H9 (cell line): ENCODE measurements around the gene NPAS2. TPM values are rescaled to one million over a fixed set of nuclear protein-coding genes. Genes with fewer than 3 reads are reported as not detected.

ENCODE experiments used
- DNase-seq: peaks from one replicate; pipeline ENCODE4 v3.0.0-alpha.2; 2017
- H2AFZ ChIP-seq: one replicate; pipeline ENCODE4 v1.6.1; 2013; ENCODE audit warnings: mild to moderate bottlenecking, low read length, control low read depth, moderate library complexity
- H2AK5ac ChIP-seq: 2 replicates; pipeline ENCODE4 v1.6.1; 2013; ENCODE audit warnings: low read length, control low read depth, mixed read lengths; ENCODE audit not compliant: insufficient read length
- H2BK120ac ChIP-seq: one replicate; pipeline ENCODE4 v1.6.1; 2013; ENCODE audit warnings: low read depth, mild to moderate bottlenecking, low read length, control low read depth, inconsistent platforms; ENCODE audit not compliant: poor library complexity, severe bottlenecking
- H2BK12ac ChIP-seq: 2 replicates; pipeline ENCODE4 v1.6.1; 2013; ENCODE audit warnings: low read length, control low read depth, mixed read lengths, low read depth; ENCODE audit not compliant: insufficient read length
- H2BK15ac ChIP-seq: 2 replicates; pipeline ENCODE4 v1.6.1; 2013; ENCODE audit warnings: low read depth, low read length, control low read depth
- H2BK20ac ChIP-seq: one replicate; pipeline ENCODE4 v1.6.1; 2013; ENCODE audit warnings: low read depth, mild to moderate bottlenecking, low read length, control low read depth, inconsistent platforms; ENCODE audit not compliant: poor library complexity, severe bottlenecking
- H2BK5ac ChIP-seq: 2 replicates; pipeline ENCODE4 v1.6.1; 2013; ENCODE audit warnings: low read length, control low read depth, mixed read lengths; ENCODE audit not compliant: insufficient read length
- H3K14ac ChIP-seq: 2 replicates; pipeline ENCODE4 v1.6.1; 2013; ENCODE audit warnings: low read length, control low read depth; ENCODE audit not compliant: insufficient read depth
- H3K18ac ChIP-seq: 2 replicates; pipeline ENCODE4 v1.6.1; 2013; ENCODE audit warnings: low read depth, mild to moderate bottlenecking, mixed read lengths, low read length, control low read depth; ENCODE audit not compliant: insufficient read length
- H3K23ac ChIP-seq: 2 replicates; pipeline ENCODE4 v1.6.1; 2013; ENCODE audit warnings: low read length, control low read depth, mixed read lengths, low read depth; ENCODE audit not compliant: insufficient read length
- H3K23me2 ChIP-seq: 2 replicates; pipeline ENCODE4 v1.6.1; 2013; ENCODE audit warnings: low read depth, mild to moderate bottlenecking, mixed read lengths, low read length, control low read depth; ENCODE audit not compliant: insufficient read length, poor library complexity, severe bottlenecking
- H3K27ac ChIP-seq: 2 replicates; pipeline ENCODE4 v1.5.1; 2013; ENCODE audit warnings: low read length, control low read depth, mixed read lengths, low read depth; ENCODE audit not compliant: insufficient read length
- H3K27me3 ChIP-seq: 2 replicates; pipeline ENCODE4 v1.6.1; 2013; ENCODE audit warnings: low read length, control low read depth, inconsistent platforms; ENCODE audit not compliant: insufficient read depth
- H3K4ac ChIP-seq: 2 replicates; pipeline ENCODE4 v1.6.1; 2013; ENCODE audit warnings: low read depth, mild to moderate bottlenecking, control low read depth, inconsistent platforms, low read length, moderate library complexity
- H3K4me1 ChIP-seq: 2 replicates; pipeline ENCODE4 v1.6.1; 2013; ENCODE audit warnings: low read length, control low read depth, inconsistent platforms; ENCODE audit not compliant: insufficient read depth
- H3K4me2 ChIP-seq: 2 replicates; pipeline ENCODE4 v1.6.1; 2013; ENCODE audit warnings: low read length, control low read depth, mixed read lengths; ENCODE audit not compliant: insufficient read length, insufficient read depth
- H3K56ac ChIP-seq: 2 replicates; pipeline ENCODE4 v1.6.1; 2013; ENCODE audit warnings: low read depth, mild to moderate bottlenecking, mixed read lengths, low read length, control low read depth; ENCODE audit not compliant: insufficient read length
- H3K79me1 ChIP-seq: 2 replicates; pipeline ENCODE4 v1.6.1; 2013; ENCODE audit warnings: low read depth, mild to moderate bottlenecking, moderate library complexity, low read length, control low read depth, inconsistent platforms; ENCODE audit not compliant: insufficient read depth, poor library complexity, severe bottlenecking
- H3K79me2 ChIP-seq: 2 replicates; pipeline ENCODE4 v1.6.1; 2013; ENCODE audit warnings: low read length, control low read depth, inconsistent platforms; ENCODE audit not compliant: insufficient read depth
- H3K9ac ChIP-seq: 2 replicates; pipeline ENCODE4 v1.6.1; 2013; ENCODE audit warnings: low read length, control low read depth, mixed read lengths; ENCODE audit not compliant: insufficient read length; ENCODE audit errors: extremely low read depth
- H3K9me3 ChIP-seq: one replicate; pipeline ENCODE4 v1.6.1; 2013; ENCODE audit warnings: low read depth, low read length, inconsistent platforms; ENCODE audit not compliant: control insufficient read depth
- H3T11ph ChIP-seq: one replicate; pipeline ENCODE4 v1.6.1; 2013; ENCODE audit warnings: mild to moderate bottlenecking, low read length, control low read depth, inconsistent platforms
- H4K20me1 ChIP-seq: one replicate; pipeline ENCODE4 v1.6.1; 2013; ENCODE audit not compliant: control insufficient read depth, insufficient read length, insufficient read depth
- H4K5ac ChIP-seq: 2 replicates; pipeline ENCODE4 v1.6.1; 2013; ENCODE audit warnings: low read depth, mild to moderate bottlenecking, mixed read lengths, low read length, control low read depth; ENCODE audit not compliant: insufficient read length
- H4K8ac ChIP-seq: replicated peaks from 2 replicates; pipeline ENCODE4 v1.6.1; 2013; ENCODE audit warnings: low read length, control low read depth, mixed read lengths, low read depth; ENCODE audit not compliant: insufficient read length
- H4K91ac ChIP-seq: 2 replicates; pipeline ENCODE4 v1.6.1; 2013; ENCODE audit warnings: low read depth, mild to moderate bottlenecking, moderate library complexity, mixed read lengths, low read length, control low read depth; ENCODE audit not compliant: insufficient read length
- H3K27ac Mint-ChIP-seq, 3 experiments: 2 replicates in 2 of 3; 3 replicates in 1 of 3; pipeline ENCODE4 v1.8.0; 2020 to 2021; ENCODE audit warnings: mixed read lengths in 3 of 3, mild to moderate bottlenecking in 1 of 3, moderate library complexity in 1 of 3
- H3K27me3 Mint-ChIP-seq: 2 replicates; pipeline ENCODE4 v1.8.0; 2021; ENCODE audit warnings: low read depth, mild to moderate bottlenecking, moderate library complexity, mixed read lengths
- H3K36me3 Mint-ChIP-seq, 3 experiments: 2 replicates in 2 of 3; 3 replicates in 1 of 3; pipeline ENCODE4 v1.8.0; 2020 to 2021; ENCODE audit warnings: low read depth in 3 of 3, mixed read lengths in 3 of 3; ENCODE audit not compliant: insufficient read depth in 1 of 3
- H3K4me1 Mint-ChIP-seq, 2 experiments: 2 replicates each; pipeline ENCODE4 v1.8.0; 2020; ENCODE audit warnings: mixed read lengths in 2 of 2
- H3K4me3 Mint-ChIP-seq, 2 experiments: 2 replicates in 1 of 2; 3 replicates in 1 of 2; pipeline ENCODE4 v1.8.0; 2020 to 2021; ENCODE audit warnings: mild to moderate bottlenecking in 2 of 2, mixed read lengths in 2 of 2, moderate library complexity in 1 of 2
- H3K9me3 Mint-ChIP-seq, 2 experiments: 2 replicates in 1 of 2; 3 replicates in 1 of 2; pipeline ENCODE4 v1.8.0; 2020; ENCODE audit warnings: mild to moderate bottlenecking in 2 of 2, mixed read lengths in 2 of 2, moderate library complexity in 1 of 2
- CTCF ChIP-seq: fragments of 200-600 bp; sonication (generic); conservative IDR thresholded peaks from 3 replicates; pipeline ENCODE4 v1.8.0; 2021; ENCODE audit warnings: antibody characterized with exemption, mild to moderate bottlenecking
- WGBS: extraction: QIAGEN DNeasy Blood & Tissue Kit; methylation state at CpG from one replicate; pipeline ENCODE4 v1.1.7; 2013; ENCODE audit warnings: missing lambda C conversion rate, low lambda C conversion rate, mixed read lengths; ENCODE audit not compliant: insufficient read length; ENCODE audit errors: extremely low coverage; 5-methylcytosine and 5-hydroxymethylcytosine counted together
- total RNA-seq: library from RNA; stranded (reverse); gene quantifications from 2 replicates; pipeline ENCODE4 v1.2.1, GENCODE V29; 2021

The NPAS2 gene
- total RNA-seq, 1 experiment from 2014 or later = 1.3 TPM

DNA sequence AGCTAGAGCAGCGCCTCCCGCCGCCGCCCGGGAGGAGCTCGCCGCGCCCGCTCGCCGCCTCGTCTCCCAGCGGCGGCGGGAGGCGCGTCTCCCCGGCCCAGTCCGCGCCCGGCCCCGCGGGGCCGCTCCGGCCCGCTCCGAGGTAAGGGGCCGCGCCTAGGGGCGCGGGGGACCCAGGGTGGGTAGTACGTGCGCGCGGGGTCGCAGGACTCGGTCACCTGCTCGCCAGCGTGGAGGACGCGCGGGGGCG, 259 bp downstream of the NPAS2 start:
- no peaks in the 10 kb centered on the region for H3K36me3 Mint-ChIP-seq
- Histone ChIP-seq H4K20me1 (no peaks in the 10 kb centered on the region), H3K56ac (no peak overlapping the region), H4K8ac (no peak overlapping the region), H4K91ac (no peak overlapping the region), H2BK12ac (no peak overlapping the region), H3K4me1 (peaks cover 3% of the 10 kb centered on the region; the same call in 1 of the 2 replicates), H3K14ac (peak overlapping the region; percentile 24; the same call in 1 of the 2 replicates), H2BK120ac (no peak overlapping the region), H2BK15ac (no peak overlapping the region), H2BK5ac (no peak overlapping the region), H3K79me2 (no peaks in the 10 kb centered on the region), H3K9ac (no peak overlapping the region), H3K4me2 (peak overlapping the region; percentile 86), H3K27ac (no peak overlapping the region), H3K23ac (no peak overlapping the region), H3K18ac (no peak overlapping the region), H3K9me3 (no peaks in the 10 kb centered on the region), H4K5ac (no peak overlapping the region), H3T11ph (no peak overlapping the region), H3K4ac (no peak overlapping the region), H3K79me1 (no peaks in the 10 kb centered on the region), H3K27me3 (peaks cover 28% of the 10 kb centered on the region), H2BK20ac (no peak overlapping the region), H2AFZ (no peak overlapping the region), H2AK5ac (no peak overlapping the region), H3K23me2 (peaks cover 23% of the 10 kb centered on the region)
- H3K9me3 Mint-ChIP-seq = no peaks in the 10 kb centered on the region
- TF ChIP-seq CTCF = no peak
- no CpG with 5 or more reads among the region's 43 CpGs for WGBS
- DNase-seq = no peak
- peaks cover 11 to 30% of the 10 kb centered on the region in 2 experiments for H3K4me1 Mint-ChIP-seq
- H3K27me3 Mint-ChIP-seq = peaks cover 86% of the 10 kb centered on the region
- H3K27ac Mint-ChIP-seq = no peak overlapping the region
- peak overlapping the region in 1 of 2 experiments; percentile 77; a peak in 1 of 5 replicates for H3K4me3 Mint-ChIP-seq
